A549 (cell line): ENCODE data around the gene IRF3.

Experiments
- CEBPB ChIP-seq, 2 experiments: fragments of >200 bp in 1 of 2; sonication (Bioruptor Twin) in 1 of 2; formaldehyde crosslinking in 1 of 2; IDR thresholded peaks; 2 replicates each; pipeline ENCODE4 v1.6.1; 2012 to 2016
- EP300 ChIP-seq, 2 experiments: fragments of >200 bp; sonication (Bioruptor Twin); formaldehyde crosslinking; IDR thresholded peaks; 2 replicates in 1 of 2; 3 replicates in 1 of 2; pipeline ENCODE4 v1.6.1; 2016 to 2017
- HDAC2 ChIP-seq: fragments of 200-600 bp; sonication (generic); IDR thresholded peaks from 2 replicates; pipeline ENCODE4 v1.6.1; 2016
- JUN ChIP-seq, 2 experiments: fragments of >200 bp; sonication (Bioruptor Twin); formaldehyde crosslinking; IDR thresholded peaks; 2 replicates in 1 of 2; 3 replicates in 1 of 2; pipeline ENCODE4 v1.6.1; 2016 to 2017
- POLR2A ChIP-seq: IDR thresholded peaks from 2 replicates; pipeline ENCODE4 v1.6.1; 2012; ENCODE audit warnings: mild to moderate bottlenecking, low read length
- TF ChIP-seq, protein P1 (sequence below): fragments of >200 bp; sonication (Bioruptor Twin); formaldehyde crosslinking; IDR thresholded peaks from 3 replicates; pipeline ENCODE4 v1.5.1; 2016
- TF ChIP-seq, protein P2 (sequence below): fragments of 200-600 bp; sonication (generic); IDR thresholded peaks from 2 replicates; pipeline ENCODE4 v1.6.1; 2016; ENCODE audit warnings: antibody characterized with exemption, mild to moderate bottlenecking, moderate library complexity
- TF ChIP-seq, protein P3 (sequence below): fragments of 450-650 bp; IDR thresholded peaks from 2 replicates; pipeline ENCODE4 v1.6.1; 2014; ENCODE audit warnings: antibody characterized with exemption
- TF ChIP-seq, protein P4 (sequence below): fragments of 150-350 bp; IDR thresholded peaks from 2 replicates; pipeline ENCODE4 v1.6.1; 2014; ENCODE audit warnings: low read depth, mild to moderate bottlenecking, low read length

DNA sequence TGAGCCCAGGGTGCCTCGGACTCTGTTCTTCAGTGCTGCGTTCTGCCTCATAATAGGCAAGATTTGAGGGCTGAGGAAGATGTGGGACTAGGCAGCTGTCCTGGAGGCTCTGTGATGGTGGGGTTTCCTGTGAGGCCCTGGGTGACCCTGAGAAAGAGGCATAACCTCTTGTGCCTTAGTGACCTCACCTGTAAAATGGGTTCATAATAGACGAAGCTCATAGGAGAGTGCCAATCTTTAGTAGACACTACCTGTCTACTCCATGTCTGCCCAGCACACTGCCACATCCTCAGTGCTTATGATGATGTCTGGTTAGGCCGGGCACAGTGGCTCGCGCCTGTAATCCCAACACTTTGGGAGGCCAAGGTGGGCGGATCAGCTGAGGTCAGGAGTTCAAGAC lies 49.1 kb downstream of the IRF3 start:
- TF ChIP-seq POLR2A = no peak
- no peak; a peak in 1 of 5 replicates for TF ChIP-seq JUN (IDR thresholded peaks at IDR 0.05)
- TF ChIP-seq, protein P1, sequence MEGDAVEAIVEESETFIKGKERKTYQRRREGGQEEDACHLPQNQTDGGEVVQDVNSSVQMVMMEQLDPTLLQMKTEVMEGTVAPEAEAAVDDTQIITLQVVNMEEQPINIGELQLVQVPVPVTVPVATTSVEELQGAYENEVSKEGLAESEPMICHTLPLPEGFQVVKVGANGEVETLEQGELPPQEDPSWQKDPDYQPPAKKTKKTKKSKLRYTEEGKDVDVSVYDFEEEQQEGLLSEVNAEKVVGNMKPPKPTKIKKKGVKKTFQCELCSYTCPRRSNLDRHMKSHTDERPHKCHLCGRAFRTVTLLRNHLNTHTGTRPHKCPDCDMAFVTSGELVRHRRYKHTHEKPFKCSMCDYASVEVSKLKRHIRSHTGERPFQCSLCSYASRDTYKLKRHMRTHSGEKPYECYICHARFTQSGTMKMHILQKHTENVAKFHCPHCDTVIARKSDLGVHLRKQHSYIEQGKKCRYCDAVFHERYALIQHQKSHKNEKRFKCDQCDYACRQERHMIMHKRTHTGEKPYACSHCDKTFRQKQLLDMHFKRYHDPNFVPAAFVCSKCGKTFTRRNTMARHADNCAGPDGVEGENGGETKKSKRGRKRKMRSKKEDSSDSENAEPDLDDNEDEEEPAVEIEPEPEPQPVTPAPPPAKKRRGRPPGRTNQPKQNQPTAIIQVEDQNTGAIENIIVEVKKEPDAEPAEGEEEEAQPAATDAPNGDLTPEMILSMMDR = no peak
- TF ChIP-seq, protein P2, sequence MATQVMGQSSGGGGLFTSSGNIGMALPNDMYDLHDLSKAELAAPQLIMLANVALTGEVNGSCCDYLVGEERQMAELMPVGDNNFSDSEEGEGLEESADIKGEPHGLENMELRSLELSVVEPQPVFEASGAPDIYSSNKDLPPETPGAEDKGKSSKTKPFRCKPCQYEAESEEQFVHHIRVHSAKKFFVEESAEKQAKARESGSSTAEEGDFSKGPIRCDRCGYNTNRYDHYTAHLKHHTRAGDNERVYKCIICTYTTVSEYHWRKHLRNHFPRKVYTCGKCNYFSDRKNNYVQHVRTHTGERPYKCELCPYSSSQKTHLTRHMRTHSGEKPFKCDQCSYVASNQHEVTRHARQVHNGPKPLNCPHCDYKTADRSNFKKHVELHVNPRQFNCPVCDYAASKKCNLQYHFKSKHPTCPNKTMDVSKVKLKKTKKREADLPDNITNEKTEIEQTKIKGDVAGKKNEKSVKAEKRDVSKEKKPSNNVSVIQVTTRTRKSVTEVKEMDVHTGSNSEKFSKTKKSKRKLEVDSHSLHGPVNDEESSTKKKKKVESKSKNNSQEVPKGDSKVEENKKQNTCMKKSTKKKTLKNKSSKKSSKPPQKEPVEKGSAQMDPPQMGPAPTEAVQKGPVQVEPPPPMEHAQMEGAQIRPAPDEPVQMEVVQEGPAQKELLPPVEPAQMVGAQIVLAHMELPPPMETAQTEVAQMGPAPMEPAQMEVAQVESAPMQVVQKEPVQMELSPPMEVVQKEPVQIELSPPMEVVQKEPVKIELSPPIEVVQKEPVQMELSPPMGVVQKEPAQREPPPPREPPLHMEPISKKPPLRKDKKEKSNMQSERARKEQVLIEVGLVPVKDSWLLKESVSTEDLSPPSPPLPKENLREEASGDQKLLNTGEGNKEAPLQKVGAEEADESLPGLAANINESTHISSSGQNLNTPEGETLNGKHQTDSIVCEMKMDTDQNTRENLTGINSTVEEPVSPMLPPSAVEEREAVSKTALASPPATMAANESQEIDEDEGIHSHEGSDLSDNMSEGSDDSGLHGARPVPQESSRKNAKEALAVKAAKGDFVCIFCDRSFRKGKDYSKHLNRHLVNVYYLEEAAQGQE = no peak
- no peak for TF ChIP-seq HDAC2
- TF ChIP-seq CEBPB (IDR thresholded peaks at IDR 0.05) = no peak
- TF ChIP-seq EP300 (IDR thresholded peaks at IDR 0.05) = no peak
- TF ChIP-seq, protein P3, sequence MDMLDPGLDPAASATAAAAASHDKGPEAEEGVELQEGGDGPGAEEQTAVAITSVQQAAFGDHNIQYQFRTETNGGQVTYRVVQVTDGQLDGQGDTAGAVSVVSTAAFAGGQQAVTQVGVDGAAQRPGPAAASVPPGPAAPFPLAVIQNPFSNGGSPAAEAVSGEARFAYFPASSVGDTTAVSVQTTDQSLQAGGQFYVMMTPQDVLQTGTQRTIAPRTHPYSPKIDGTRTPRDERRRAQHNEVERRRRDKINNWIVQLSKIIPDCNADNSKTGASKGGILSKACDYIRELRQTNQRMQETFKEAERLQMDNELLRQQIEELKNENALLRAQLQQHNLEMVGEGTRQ = no peak
- TF ChIP-seq, protein P4, sequence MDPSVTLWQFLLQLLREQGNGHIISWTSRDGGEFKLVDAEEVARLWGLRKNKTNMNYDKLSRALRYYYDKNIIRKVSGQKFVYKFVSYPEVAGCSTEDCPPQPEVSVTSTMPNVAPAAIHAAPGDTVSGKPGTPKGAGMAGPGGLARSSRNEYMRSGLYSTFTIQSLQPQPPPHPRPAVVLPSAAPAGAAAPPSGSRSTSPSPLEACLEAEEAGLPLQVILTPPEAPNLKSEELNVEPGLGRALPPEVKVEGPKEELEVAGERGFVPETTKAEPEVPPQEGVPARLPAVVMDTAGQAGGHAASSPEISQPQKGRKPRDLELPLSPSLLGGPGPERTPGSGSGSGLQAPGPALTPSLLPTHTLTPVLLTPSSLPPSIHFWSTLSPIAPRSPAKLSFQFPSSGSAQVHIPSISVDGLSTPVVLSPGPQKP = no peak
